Measurements from ENCODE around the gene SRSF10.

The SRSF10 gene

DNA sequence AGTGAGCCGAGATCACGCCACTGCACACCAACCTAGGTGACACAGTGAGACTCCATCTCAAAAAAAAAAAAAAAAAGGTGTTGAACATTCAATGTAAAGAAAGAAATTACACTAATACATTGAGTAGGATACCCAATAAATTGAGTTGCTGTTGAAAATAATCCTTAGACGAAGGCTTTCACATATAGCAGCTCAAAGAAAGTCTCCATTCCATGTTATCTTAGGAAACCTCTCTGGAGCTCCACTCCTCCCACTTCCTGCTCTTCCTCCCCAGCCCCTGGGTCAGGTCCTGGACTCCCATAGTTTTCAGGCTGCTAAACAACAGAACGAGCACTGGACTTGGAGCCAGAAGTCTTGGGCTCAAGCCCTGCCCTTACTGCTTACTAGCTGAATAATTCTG, 51.3 kb downstream of the SRSF10 start:
- Histone ChIP-seq H3F3A (ENCODE audit: control insufficient read depth, insufficient read depth) (peaks cover 20% of the 10 kb centered on the region), H3K79me2 (ENCODE audit: control insufficient read depth, low read length) (no peaks in the 10 kb centered on the region), H3K4me1 (ENCODE audit: control insufficient read depth, low read length) (peaks cover 43% of the 10 kb centered on the region), H3K9me2 (replicated peaks; ENCODE audit: control insufficient read depth, low read length) (no peaks in the 10 kb centered on the region), H4K20me1 (ENCODE audit: control insufficient read depth, insufficient read depth, low read depth, low read length) (no peaks in the 10 kb centered on the region), H3K4me3 (ENCODE audit: low read length) (no peak overlapping the region), H3K27me3 (ENCODE audit: control insufficient read depth, low read length) (peaks cover 33% of the 10 kb centered on the region), H3K4me2 (ENCODE audit: low read length) (no peak overlapping the region), H3K27ac (ENCODE audit: low read depth, low read length) (no peak overlapping the region), H3K36me3 (ENCODE audit: control insufficient read depth, low read length) (no peaks in the 10 kb centered on the region), H3K9me3 (ENCODE audit: control insufficient read depth, insufficient read depth, low read length) (no peaks in the 10 kb centered on the region)
- TF ChIP-seq EZH2phosphoT487 (IDR thresholded peaks at IDR 0.05; ENCODE audit: borderline replicate concordance, low read length) (no peak), CTCF (IDR thresholded peaks at IDR 0.05; ENCODE audit: low read depth, low read length, poor library complexity, severe bottlenecking) (no peak)

DNA sequence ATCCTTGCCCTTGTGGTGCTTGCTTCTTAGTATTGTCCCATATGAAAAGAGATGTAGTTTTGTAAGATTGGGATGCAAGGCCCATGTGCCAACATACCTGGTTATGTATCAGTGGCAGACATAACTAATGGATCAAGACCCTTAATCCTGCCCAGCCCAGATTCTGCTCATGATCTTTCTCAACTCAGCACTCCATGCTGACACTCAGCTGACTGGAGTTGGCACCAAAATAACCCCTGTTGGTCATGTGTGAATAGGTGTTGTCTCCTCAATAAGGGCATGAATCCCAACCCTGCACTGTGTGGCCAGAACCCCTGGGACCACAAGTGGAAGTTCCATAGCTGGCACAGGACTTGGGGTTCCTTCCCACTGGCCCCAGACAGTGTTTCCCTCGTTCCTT, 53.0 kb downstream of the SRSF10 start:
- no peaks in the 10 kb centered on the region for H4K20me1 ChIP-seq (ENCODE audit: control insufficient read depth, insufficient read depth, low read depth, low read length)
- no peak overlapping the region for H3K4me2 ChIP-seq (ENCODE audit: low read length)

GRCh38 chr1:23925279-23925678, 54.8 kb downstream of the SRSF10 start:
- H4K20me1 ChIP-seq (ENCODE audit: control insufficient read depth, insufficient read depth, low read depth, low read length) = no peaks in the 10 kb centered on the region
- no peak overlapping the region for H3K4me2 ChIP-seq (ENCODE audit: low read length)
- no peaks in the 10 kb centered on the region for H3K9me2 ChIP-seq (replicated peaks; ENCODE audit: control insufficient read depth, low read length)
- no peaks in the 10 kb centered on the region for H3F3A ChIP-seq (ENCODE audit: control insufficient read depth, insufficient read depth)
- no peaks in the 10 kb centered on the region for H3K36me3 ChIP-seq (ENCODE audit: control insufficient read depth, low read length)
- H3K27ac ChIP-seq (ENCODE audit: low read depth, low read length) = no peak overlapping the region
- no peaks in the 10 kb centered on the region for H3K9me3 ChIP-seq (ENCODE audit: control insufficient read depth, insufficient read depth, low read length)
- H3K79me2 ChIP-seq (ENCODE audit: control insufficient read depth, low read length) = no peaks in the 10 kb centered on the region
- peaks cover 14% of the 10 kb centered on the region for H3K4me1 ChIP-seq (ENCODE audit: control insufficient read depth, low read length)
- no peak for TF ChIP-seq CTCF (IDR thresholded peaks at IDR 0.05; ENCODE audit: low read depth, low read length, poor library complexity, severe bottlenecking)
- TF ChIP-seq EZH2phosphoT487 (IDR thresholded peaks at IDR 0.05; ENCODE audit: borderline replicate concordance, low read length) = no peak
- no peak overlapping the region for H3K4me3 ChIP-seq (ENCODE audit: low read length)
- H3K27me3 ChIP-seq (ENCODE audit: control insufficient read depth, low read length) = peaks cover 27% of the 10 kb centered on the region

More for the DNA sequence above, 53.0 kb downstream of the SRSF10 start:
- H3K27ac ChIP-seq (ENCODE audit: low read depth, low read length) = no peak overlapping the region
- H3K79me2 ChIP-seq (ENCODE audit: control insufficient read depth, low read length) = no peaks in the 10 kb centered on the region
- no peaks in the 10 kb centered on the region for H3K9me2 ChIP-seq (replicated peaks; ENCODE audit: control insufficient read depth, low read length)
- no peaks in the 10 kb centered on the region for H3K9me3 ChIP-seq (ENCODE audit: control insufficient read depth, insufficient read depth, low read length)
- H3K4me1 ChIP-seq (ENCODE audit: control insufficient read depth, low read length) = peaks cover 33% of the 10 kb centered on the region
- TF ChIP-seq EZH2phosphoT487 (IDR thresholded peaks at IDR 0.05; ENCODE audit: borderline replicate concordance, low read length) (no peak), CTCF (IDR thresholded peaks at IDR 0.05; ENCODE audit: low read depth, low read length, poor library complexity, severe bottlenecking) (no peak)
- H3F3A ChIP-seq (ENCODE audit: control insufficient read depth, insufficient read depth) = peaks cover 12% of the 10 kb centered on the region
- H3K27me3 ChIP-seq (ENCODE audit: control insufficient read depth, low read length) = peaks cover 27% of the 10 kb centered on the region
- H3K36me3 ChIP-seq (ENCODE audit: control insufficient read depth, low read length) = no peaks in the 10 kb centered on the region
- no peak overlapping the region for H3K4me3 ChIP-seq (ENCODE audit: low read length)

- no peak overlapping the region for H3K27ac ChIP-seq (ENCODE audit: low read depth, low read length)
- H3K9me2 ChIP-seq (replicated peaks; ENCODE audit: control insufficient read depth, low read length) = no peaks in the 10 kb centered on the region
- H3K4me1 ChIP-seq (ENCODE audit: control insufficient read depth, low read length) = peaks cover 8% of the 10 kb centered on the region
- peaks cover 25% of the 10 kb centered on the region for H3K27me3 ChIP-seq (ENCODE audit: control insufficient read depth, low read length)
- H3K79me2 ChIP-seq (ENCODE audit: control insufficient read depth, low read length) = no peaks in the 10 kb centered on the region
- no peaks in the 10 kb centered on the region for H3K9me3 ChIP-seq (ENCODE audit: control insufficient read depth, insufficient read depth, low read length)
- no peak for TF ChIP-seq EZH2phosphoT487 (IDR thresholded peaks at IDR 0.05; ENCODE audit: borderline replicate concordance, low read length)
- no peak for TF ChIP-seq CTCF (IDR thresholded peaks at IDR 0.05; ENCODE audit: low read depth, low read length, poor library complexity, severe bottlenecking)
- no peaks in the 10 kb centered on the region for H3F3A ChIP-seq (ENCODE audit: control insufficient read depth, insufficient read depth)
- no peak overlapping the region for H3K4me2 ChIP-seq (ENCODE audit: low read length)
- H3K4me3 ChIP-seq (ENCODE audit: low read length) = no peak overlapping the region
- H3K36me3 ChIP-seq (ENCODE audit: control insufficient read depth, low read length) = no peaks in the 10 kb centered on the region
- H4K20me1 ChIP-seq (ENCODE audit: control insufficient read depth, insufficient read depth, low read depth, low read length) = no peaks in the 10 kb centered on the region
Observed at GRCh38 chr1:23924601-23925000, 55.5 kb downstream of the SRSF10 start.
